Endothelial cell of umbilical vein (primary cell): Measurements from ENCODE around the gene C17orf58. TPM values are rescaled to one million over a fixed set of nuclear protein-coding genes. Genes with fewer than 3 reads are reported as not detected.

Experiments used
- BruUV-seq: library from RNA; stranded (reverse); fragments of 400-500 nt; replicated peaks from 2 replicates; lab custom pipeline; 2021; lab: Mats Ljungman, UMichigan
- CTCF ChIA-PET: fragments of 300-600, 350-600 bp; sonication (Branson Sonifier 250); formaldehyde crosslinking; loops from one replicate; lab custom pipeline; 2021; ENCODE audit warnings: antibody characterized with exemption, inconsistent platforms; lab: Charles Lee
- POLR2A ChIA-PET: fragments of 300-600, 350-600 bp; sonication (Branson Sonifier 250); formaldehyde crosslinking; loops from one replicate; lab custom pipeline; 2021; ENCODE audit warnings: antibody characterized with exemption, inconsistent platforms; lab: Charles Lee
- DNase-seq: peaks from one replicate; pipeline ENCODE4 v3.0.0-alpha.2; 2011; ENCODE audit warnings: low read depth, low spot score
- FAIRE-seq: peaks from 2 replicates; lab custom pipeline; 2011; peaks lifted over from hg19 to GRCh38; lab: Jason Lieb, UNC
- H2AFZ ChIP-seq: 2 replicates; pipeline ENCODE4 v1.6.0; 2012; ENCODE audit warnings: low read depth, low read length, control low read depth, inconsistent platforms
- H3K27ac ChIP-seq: 2 replicates; pipeline ENCODE4 v1.5.1; 2011; ENCODE audit warnings: low read depth, mild to moderate bottlenecking, control low read depth, low read length, moderate library complexity; ENCODE audit not compliant: insufficient read depth
- H3K27me3 ChIP-seq, 2 experiments: 2 replicates each; pipeline versions ENCODE4 v1.6.0 to v1.6.1; 2011; ENCODE audit warnings: low read length in 2 of 2, mixed read lengths in 1 of 2; ENCODE audit not compliant: control insufficient read depth in 2 of 2, insufficient read depth in 2 of 2
- H3K36me3 ChIP-seq, 2 experiments: 2 replicates in 1 of 2; 3 replicates in 1 of 2; pipeline ENCODE4 v1.5.1; 2011; ENCODE audit warnings: low read length in 2 of 2, mild to moderate bottlenecking in 1 of 2, moderate library complexity in 1 of 2; ENCODE audit not compliant: control insufficient read depth in 2 of 2, insufficient read depth in 2 of 2; ENCODE audit errors: extremely low read depth in 1 of 2
- H3K4me1 ChIP-seq: 3 replicates; pipeline ENCODE4 v1.5.1; 2011; ENCODE audit warnings: mild to moderate bottlenecking, low read length; ENCODE audit not compliant: control insufficient read depth, insufficient read depth; ENCODE audit errors: extremely low read depth
- H3K4me2 ChIP-seq: 2 replicates; pipeline ENCODE4 v1.6.1; 2011; ENCODE audit warnings: low read length, control low read depth, mixed read lengths; ENCODE audit not compliant: insufficient read depth
- H3K4me3 ChIP-seq, 3 experiments: fragments of 200-600 bp in 1 of 3; sonication (generic), shearing (Covaris generic) in 1 of 3; replicated peaks in 1 of 3; 2 replicates each; pipeline ENCODE4 v1.5.1; 2011 to 2016; ENCODE audit warnings: control low read depth in 3 of 3, low read length in 3 of 3, mild to moderate bottlenecking in 2 of 3, inconsistent platforms in 1 of 3, low read depth in 1 of 3, moderate library complexity in 1 of 3; ENCODE audit not compliant: insufficient read depth in 1 of 3
- H3K79me2 ChIP-seq: 2 replicates; pipeline ENCODE4 v1.6.0; 2012; ENCODE audit warnings: low read length, inconsistent platforms; ENCODE audit not compliant: control insufficient read depth, insufficient read depth
- H3K9ac ChIP-seq: replicated peaks from 2 replicates; pipeline ENCODE3; 2011; ENCODE audit warnings: low read length, control low read depth; ENCODE audit not compliant: insufficient read depth; ENCODE audit errors: extremely low read depth
- H3K9me1 ChIP-seq: replicated peaks from 3 replicates; pipeline ENCODE4 v1.6.0; 2011; ENCODE audit warnings: mild to moderate bottlenecking, low read length; ENCODE audit not compliant: control insufficient read depth, insufficient read depth; ENCODE audit errors: extremely low read depth
- H3K9me3 ChIP-seq: replicated peaks from 2 replicates; pipeline ENCODE4 v1.5.1; 2012; ENCODE audit warnings: low read length, inconsistent platforms; ENCODE audit not compliant: control insufficient read depth, insufficient read depth
- H4K20me1 ChIP-seq: replicated peaks from 2 replicates; pipeline ENCODE3; 2011; ENCODE audit warnings: mild to moderate bottlenecking, low read length; ENCODE audit not compliant: control insufficient read depth, insufficient read depth; ENCODE audit errors: extremely low read depth
- CTCF ChIP-seq, 2 donors: IDR thresholded peaks; 1 replicate in 1 of 2; 2 replicates in 1 of 2; pipeline ENCODE4 v1.5.1; 2011; ENCODE audit warnings: low read length in 2 of 2, mild to moderate bottlenecking in 2 of 2, moderate library complexity in 2 of 2, control low read depth in 1 of 2, inconsistent platforms in 1 of 2, low read depth in 1 of 2; ENCODE audit not compliant: insufficient read depth in 1 of 2; ENCODE audit errors: extremely low read depth in 1 of 2
- EZH2 ChIP-seq: IDR thresholded peaks from 2 replicates; pipeline ENCODE4 v1.6.1; 2012; ENCODE audit warnings: borderline replicate concordance, low read depth, mild to moderate bottlenecking, moderate library complexity, low read length, inconsistent platforms; ENCODE audit not compliant: severe bottlenecking
- FOS ChIP-seq: IDR thresholded peaks from 2 replicates; pipeline ENCODE4 v1.6.1; 2011; ENCODE audit warnings: mild to moderate bottlenecking, low read length, moderate library complexity, borderline replicate concordance; ENCODE audit not compliant: insufficient read depth
- GATA2 ChIP-seq: IDR thresholded peaks from 2 replicates; pipeline ENCODE4 v1.7.0; 2011; ENCODE audit warnings: low read depth, mild to moderate bottlenecking, moderate library complexity, mixed read lengths, low read length; ENCODE audit not compliant: insufficient read length, insufficient read depth
- JUN ChIP-seq: IDR thresholded peaks from 2 replicates; pipeline ENCODE4 v1.6.1; 2011; ENCODE audit warnings: borderline replicate concordance, low read depth; ENCODE audit not compliant: insufficient read length, insufficient read depth
- MAX ChIP-seq: IDR thresholded peaks from 2 replicates; pipeline ENCODE4 v1.6.1; 2011; ENCODE audit not compliant: insufficient read depth, insufficient read length
- MYC ChIP-seq: IDR thresholded peaks from one replicate; pipeline ENCODE4 v1.6.1; 2011; ENCODE audit warnings: mild to moderate bottlenecking, low read depth, low read length
- POLR2AphosphoS5 ChIP-seq: IDR thresholded peaks from 2 replicates; pipeline ENCODE4 v1.6.1; 2012; ENCODE audit warnings: low read depth, mild to moderate bottlenecking, control low read depth, low read length, moderate library complexity; ENCODE audit not compliant: insufficient read depth
- dilution Hi-C: fragments of 300-500 bp; cut with MboI; formaldehyde crosslinking; loops from one replicate; pipeline ENCODE4 v1.15.0; 2019; ENCODE audit warnings: low sequenced_read_pairs; ENCODE audit not compliant: extremely low pct_ligation_motif_present
- intact Hi-C: fragments of 100-400 bp; cut with micrococcal nuclease; formaldehyde crosslinking; loops from one replicate; pipeline ENCODE4 v1.10.0; 2022
- polyA plus RNA-seq, 4 experiments: library from polyadenylated mRNA; depleted of rRNA in 3 of 4; stranded (reverse) in 3 of 4; unstranded in 1 of 4; fragments of >200 nt; gene quantifications; 2 replicates each; pipeline versions ENCODE4 v1.2.1 to v1.2.3, GENCODE V29; 2011 to 2012; ENCODE audit warnings: missing spikeins in 1 of 4
- total RNA-seq: library from RNA; stranded (reverse); gene quantifications from 2 replicates; pipeline ENCODE4 v1.2.3, GENCODE V29; 2021

C17orf58 gene
- total and polyA plus RNA-seq, 2 donors (not counting 3 experiments of a cell fraction or from before 2014, with no cell fraction given), result 24.5 to 35.5 TPM

GRCh38 chr17:67990909-67991308 lies 5.4 kb downstream of the C17orf58 start:
- intact Hi-C loops, result no loop called here
- dilution Hi-C loops, result no loop called here
- POLR2A ChIA-PET, result no interaction called here

More at GRCh38 chr17:67990909-67991308, 5.4 kb downstream of the C17orf58 start:
- BruUV-seq, result no TSS peak
- Histone ChIP-seq H3K4me2 (no peak overlapping the region), H4K20me1 (no peaks in the 10 kb centered on the region), H3K79me2 (no peaks in the 10 kb centered on the region), H3K9ac (no peak overlapping the region), H2AFZ (no peak overlapping the region), H3K4me1 (peaks cover 19% of the 10 kb centered on the region), H3K27me3 (no peaks in the 10 kb centered on the region), H3K4me3 (no peak overlapping the region), H3K9me3 (no peaks in the 10 kb centered on the region), H3K36me3 (peaks cover 0 to 4% of the 10 kb centered on the region in 2 experiments), H3K27ac (no peak overlapping the region), H3K9me1 (no peaks in the 10 kb centered on the region)
- CTCF ChIA-PET, result no interaction called here
- TF ChIP-seq JUN, result no peak
- TF ChIP-seq MAX, result no peak
- TF ChIP-seq GATA2, result no peak
- TF ChIP-seq EZH2, result no peak
- no peak for TF ChIP-seq FOS
- TF ChIP-seq CTCF (IDR thresholded peaks at IDR 0.05; ENCODE audit: extremely low read depth in 1 of 2, insufficient read depth in 1 of 2, low read depth in 1 of 2, low read length in 2 of 2), result no peak
- TF ChIP-seq MYC, result no peak
- TF ChIP-seq POLR2AphosphoS5, result no peak
- DNase-seq, result no peak
- FAIRE-seq, result no peak
